ENCODE data around the gene LAMB4.

The LAMB4 gene

DNA sequence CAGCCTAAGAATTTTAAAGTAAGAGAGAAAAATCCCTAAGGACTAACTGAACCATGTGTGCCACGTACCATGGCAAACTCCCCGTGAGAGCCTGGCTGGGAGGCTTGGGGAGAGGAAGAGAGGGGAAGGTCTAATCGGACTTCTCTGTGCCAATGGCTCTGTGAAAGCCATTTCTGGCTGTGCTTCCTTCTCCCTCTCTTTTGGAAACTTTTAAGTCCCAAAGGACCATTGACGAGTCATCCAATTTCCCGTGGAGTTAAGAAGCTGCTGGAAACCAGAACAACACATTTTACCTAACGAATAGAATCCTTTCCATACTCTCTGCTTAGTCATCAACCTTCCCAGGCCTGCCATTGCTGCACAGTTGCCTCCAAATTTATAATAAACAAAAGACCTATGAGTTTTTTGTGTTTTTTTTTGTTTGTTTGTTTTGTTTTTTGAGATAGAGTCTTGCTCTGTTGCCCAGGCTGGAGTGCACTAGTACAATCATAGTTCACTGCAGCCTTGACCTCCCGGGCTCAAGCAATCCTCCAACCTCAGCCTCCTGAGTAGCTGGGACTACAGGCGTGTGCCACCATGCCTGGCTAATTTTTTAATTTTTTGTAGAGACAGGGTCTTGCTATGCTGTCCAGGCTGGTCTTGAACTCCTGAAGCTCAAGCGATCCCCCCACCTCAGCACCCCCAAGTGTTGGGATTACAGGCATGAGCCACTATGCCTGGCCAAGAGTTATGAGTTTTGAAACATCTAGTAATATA, 140.4 kb downstream of the LAMB4 start:
- no peak for DNase-seq

DNA sequence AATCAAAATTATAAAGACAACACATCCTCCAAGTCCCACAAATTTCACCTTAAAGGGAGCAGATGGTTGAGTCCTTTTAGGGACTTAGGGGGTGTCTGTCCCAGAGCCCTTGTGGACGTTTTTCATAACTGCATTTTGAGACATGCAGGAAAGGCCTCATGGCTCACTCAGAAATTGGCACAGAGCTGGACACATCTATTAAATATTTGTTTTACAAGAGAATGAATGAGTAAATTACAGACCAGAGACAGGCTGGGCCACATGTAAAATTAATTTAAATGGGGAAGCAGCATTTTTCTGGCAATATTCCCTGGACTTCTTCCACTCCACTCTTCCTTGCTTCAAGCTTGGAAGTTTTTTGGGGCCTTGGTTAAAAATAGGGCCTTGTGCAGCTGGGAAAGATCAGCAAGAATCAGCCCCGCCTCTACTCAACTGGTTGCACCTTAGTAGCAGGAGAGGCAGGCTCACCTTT, 147.2 kb downstream of the LAMB4 start:
- no peak for DNase-seq

DNA sequence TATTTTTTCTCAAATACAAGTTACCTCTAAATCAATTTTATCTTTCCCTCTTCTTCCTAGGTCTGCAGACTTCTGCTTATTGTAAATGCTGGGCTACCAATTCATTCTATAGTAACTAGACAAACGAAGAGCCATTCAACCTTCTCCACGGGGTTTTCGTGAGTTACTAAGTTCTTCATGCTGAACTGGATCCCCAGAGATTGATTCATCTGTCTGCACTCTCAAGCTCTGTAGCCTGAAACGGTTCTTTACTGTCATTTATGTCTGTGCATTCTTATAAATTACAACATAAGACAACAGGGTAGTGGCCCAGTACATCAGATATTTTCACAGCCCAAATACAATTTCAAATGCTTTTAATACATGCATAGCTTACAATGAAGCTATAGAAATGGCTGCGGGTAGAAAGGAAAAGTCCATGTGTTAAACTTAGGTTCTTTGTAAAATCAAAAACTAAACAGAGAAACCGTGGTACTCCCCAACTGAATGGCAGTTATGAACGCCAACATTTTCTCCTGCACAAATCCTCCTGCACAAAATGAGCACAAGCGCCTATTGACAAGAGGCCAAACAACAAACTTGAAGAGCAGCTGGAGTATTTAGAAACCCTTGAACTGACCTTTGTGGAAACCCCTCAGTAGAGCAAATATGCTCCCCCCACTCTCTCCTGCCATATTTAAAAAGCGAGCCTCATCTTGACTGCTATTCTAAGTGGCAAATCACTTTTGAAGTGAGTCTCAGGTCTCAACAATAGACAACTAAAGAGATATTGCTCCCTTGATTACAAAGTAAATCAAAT, 147.9 kb downstream of the LAMB4 start:
- DNase-seq: no peak

DNA sequence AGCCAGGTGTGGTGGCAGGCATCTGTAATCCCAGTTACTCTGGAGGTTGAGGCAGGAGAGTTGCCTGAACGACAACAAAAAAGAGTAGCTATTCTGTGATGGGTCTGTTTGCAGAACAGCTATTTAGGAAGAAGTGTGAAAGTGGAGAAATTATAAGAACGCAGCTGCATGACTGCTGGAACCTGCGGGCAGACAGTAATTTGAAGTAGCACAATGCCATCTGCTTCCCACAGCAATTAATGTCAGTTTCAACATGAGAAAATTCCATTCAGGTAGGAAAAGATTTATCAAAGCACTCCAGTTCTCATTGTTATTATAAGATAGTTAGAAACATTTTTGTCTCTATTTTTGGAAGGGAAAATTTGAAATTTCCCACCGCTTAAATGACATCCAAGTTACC, 148.7 kb downstream of the LAMB4 start:
- no peak for DNase-seq

DNA sequence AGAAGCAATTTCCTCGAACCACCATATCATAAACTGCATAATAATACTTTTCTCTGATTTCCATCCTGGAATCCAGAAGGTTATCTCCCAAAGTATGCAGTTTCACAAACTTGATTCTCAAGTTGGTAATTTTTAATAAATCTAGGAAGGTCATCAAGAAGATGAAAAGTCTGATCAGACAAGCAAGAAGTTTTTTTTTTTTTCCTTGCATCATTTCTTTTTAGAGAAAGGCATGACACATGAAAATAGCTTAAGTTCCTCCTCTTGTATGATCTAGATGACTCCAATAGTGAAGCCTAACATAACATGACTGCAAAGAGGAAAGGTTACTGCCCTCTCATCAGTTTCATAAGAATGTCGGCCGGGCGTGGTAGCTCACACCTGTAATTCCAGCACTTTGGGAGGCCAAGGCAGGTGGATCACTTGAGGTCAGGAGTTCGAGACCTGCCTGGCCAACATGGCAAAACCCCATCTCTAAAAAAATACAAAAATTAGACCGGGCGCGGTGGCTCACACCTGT, 149.4 kb downstream of the LAMB4 start:
- DNase-seq: no peak

DNA sequence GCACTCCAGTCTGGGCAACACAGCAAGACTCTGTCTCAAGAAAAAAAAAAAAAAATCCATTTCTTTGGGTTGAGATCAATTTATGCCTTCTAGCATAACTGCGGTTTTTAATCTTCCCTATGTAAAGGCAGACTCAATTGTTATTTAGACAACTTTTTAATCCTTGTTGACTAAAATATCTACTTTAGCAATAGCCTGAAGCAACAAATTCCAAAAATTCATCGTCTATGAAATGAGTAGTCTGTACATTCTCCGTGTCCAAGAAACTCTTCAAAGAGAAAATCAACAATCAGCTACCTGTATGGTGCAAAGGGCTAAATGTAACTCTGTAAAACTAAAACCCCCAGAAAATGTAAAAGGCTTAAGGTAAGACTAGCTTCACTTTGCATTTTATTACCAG, 150.0 kb downstream of the LAMB4 start:
- no peak for DNase-seq

DNA sequence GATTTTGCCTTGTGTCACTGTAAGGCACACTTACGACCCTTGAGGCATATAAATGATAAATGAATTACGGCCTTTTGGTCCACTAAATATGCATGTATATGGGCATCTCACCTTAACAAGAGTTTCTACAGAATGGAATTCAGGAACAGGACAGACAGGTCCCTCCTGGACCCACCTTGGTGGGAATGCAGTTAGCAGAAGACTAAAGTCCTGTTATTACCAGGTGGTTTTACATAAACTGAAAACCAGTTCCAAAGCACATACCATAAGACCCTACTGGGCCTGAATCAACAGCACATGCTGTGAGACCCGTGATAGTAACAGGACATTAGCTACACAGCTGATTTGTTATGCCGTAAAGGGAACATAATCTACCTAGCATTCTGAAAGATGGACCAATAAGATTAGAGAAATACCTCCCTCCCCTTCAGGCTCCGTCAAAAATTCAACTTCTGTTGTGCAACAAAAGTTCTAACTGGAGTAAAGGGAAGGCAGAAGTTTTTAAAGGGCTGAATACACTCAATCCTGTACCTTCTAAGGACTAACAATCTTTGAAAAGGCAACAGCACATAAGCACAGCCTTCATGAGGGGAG, 151.2 kb downstream of the LAMB4 start:
- no peak for DNase-seq

DNA sequence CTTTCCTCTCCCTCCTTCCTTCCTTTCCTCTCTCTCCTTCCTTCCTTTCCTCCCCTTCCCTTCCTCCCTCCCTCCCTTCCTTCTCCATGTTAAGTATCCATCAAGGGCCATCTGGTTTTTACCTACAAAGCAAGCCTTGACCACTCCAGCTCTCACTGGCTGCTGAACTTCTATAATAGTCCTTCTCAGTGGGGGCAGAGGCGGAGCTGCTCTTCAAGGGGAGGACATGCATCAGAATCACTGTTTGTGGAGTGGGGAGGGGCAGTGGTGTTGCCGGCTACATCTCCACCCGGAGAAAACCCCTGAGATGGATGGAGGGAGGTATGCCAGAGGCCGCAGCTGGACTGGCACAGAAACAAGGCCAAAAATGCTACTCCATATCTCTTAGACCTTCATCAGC, 153.1 kb downstream of the LAMB4 start:
- DNase-seq: no peak

DNA sequence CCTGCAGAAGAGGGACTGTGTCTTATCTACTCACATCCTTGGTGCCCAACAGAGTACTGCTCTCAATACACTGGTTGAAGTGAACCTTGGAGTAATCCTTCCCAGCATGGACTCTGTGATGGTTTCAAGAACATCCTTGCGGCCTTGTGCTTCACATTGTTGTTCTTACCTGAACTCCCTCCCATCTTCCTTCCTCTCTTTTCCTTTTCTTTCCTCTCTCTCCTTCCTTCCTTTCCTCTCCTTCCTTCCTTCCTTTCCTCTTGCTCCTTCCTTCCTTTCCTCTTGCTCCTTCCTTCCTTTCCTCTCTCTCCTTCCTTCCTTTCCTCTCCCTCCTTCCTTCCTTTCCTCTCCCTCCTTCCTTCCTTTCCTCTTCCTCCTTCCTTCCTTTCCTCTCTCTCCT, 153.5 kb downstream of the LAMB4 start:
- DNase-seq: no peak

DNA sequence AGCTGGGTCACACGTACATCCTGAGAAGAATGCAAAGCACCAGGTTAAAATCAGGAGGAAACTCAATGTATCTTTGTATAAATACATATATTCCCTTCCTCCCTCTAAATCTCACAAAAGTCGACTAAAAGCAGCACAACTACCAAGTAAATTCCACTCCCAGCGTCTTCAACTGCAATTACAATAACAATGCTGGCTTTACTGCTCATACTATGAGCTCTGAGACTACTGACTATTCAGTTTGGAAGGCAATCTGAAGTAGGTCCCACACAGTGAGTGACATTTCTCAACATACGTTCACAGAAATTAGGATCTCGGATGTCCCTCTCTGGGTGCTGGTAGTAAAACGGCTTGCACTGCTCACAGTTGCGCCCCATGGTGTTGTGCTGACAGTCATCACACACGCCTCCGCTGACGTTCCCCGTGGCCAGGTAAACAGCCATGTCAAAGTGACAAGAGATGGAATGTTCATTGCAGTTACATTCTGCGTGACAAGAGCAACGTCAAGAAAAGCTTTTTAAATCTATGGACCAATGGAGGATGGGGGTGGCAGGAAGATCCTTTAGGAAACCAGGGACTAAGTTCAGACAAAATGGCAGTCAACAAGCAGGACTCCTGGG, 154.7 kb downstream of the LAMB4 start:
- DNase-seq: no peak

DNA sequence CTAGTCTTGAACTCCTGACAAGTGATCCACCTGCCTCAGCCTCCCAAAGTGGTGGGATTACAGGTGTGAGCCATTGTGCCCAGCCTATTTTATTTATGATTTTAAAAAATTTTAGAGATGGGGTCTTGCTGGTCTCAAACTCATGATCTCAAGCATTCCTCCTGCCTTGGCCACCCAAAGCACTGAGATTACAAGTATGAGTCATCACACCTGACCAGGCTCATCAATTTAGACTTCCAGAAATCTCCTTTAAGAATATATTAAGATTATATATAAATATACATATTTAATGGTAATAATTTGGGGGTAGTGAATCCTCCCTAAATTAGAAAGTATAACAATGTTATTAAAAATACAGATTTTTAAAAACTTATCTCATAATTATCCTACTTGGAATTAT, 156.3 kb downstream of the LAMB4 start:
- DNase-seq: no peak

Measured in DMS153 (cell line).